GM04503 (cell line): ENCODE measurements around the gene SPIRE1.

ENCODE experiments used
- DNase-seq: peaks from one replicate; pipeline ENCODE4 v3.0.0-alpha.2; 2012; ENCODE audit warnings: low read depth

SPIRE1 gene

DNA sequence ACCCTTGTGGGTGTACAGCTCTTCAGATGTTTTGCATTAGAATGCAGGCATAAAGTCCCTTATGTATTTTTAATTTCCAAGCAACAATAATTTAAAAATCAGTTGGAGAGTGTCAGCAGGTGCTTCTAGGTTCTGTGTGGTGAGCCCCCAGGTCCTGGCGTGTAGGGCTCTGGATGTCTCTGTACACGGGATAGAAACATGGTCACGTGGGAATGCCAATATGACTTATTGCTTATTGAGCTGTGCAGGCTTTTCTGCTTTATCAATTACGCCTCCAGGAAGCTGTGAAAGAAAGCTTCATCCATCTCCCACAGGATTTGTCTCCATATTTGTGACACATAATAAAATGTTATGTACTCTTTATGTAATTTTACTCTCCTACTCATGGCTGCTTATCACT is 212.4 kb downstream of the SPIRE1 start:
- DNase-seq: no peak

DNA sequence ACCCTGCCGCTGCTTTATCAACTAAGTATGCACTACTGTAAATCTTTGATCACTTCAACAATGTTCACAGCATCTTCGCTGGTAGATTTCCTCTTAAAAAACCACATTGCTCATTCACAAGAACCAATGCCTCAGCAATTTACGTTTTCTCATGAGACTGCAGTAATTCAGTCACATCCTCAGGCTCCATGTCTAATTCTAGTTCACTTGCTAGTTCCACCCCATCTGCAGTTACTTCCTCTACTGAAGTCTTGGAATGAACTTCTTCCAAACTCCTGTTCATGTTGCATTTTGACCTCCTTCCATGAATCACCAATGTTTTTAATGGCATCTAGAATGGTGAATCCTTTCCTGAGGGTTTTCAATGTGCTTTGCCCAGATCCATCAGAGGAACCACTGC is 214.4 kb downstream of the SPIRE1 start:
- no peak for DNase-seq

DNA sequence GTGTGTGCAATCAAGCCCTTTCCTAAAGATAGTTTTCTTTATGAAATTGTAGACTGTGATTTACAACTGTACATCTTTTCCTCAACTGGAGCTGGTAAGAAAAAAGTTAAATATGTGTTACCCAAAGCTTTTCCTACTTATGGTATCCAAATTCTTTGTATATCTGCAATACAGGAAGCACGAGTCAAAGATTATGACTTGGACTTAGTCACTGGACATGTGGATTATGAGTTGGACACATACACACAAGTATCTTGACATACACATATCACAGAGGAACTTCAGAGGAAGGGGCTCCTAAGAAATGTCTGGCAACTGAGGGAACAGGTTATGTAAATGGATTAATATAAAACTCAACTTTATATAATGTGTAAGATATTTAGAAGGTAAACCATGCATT is 215.0 kb downstream of the SPIRE1 start:
- DNase-seq: no peak

GRCh38 chr18:12441475-12442034 is 216.4 kb downstream of the SPIRE1 start:
- no peak for DNase-seq

DNA sequence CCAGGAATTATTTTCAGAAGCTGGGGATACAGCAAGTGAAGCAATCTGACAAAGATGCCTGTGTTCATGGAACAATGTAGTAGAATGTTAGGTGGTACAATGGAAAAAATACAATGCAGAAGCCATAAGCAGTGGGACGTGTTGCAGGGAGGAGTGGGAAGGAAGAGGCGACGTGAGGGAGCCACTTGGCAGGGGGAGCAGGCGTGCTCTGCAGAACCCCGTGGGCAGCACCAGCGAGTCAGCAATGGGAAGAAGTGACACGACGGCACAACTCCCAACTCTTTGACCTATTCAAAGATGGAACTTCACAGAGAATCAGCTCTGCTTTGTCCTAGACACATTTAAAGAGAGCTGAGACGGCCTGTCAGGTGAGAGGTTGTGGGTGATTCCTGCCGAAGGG is 219.7 kb downstream of the SPIRE1 start:
- DNase-seq: no peak

- DNase-seq: no peak
These were observed 222.0 kb downstream of the SPIRE1 start for GRCh38 chr18:12435867-12436266.

DNA sequence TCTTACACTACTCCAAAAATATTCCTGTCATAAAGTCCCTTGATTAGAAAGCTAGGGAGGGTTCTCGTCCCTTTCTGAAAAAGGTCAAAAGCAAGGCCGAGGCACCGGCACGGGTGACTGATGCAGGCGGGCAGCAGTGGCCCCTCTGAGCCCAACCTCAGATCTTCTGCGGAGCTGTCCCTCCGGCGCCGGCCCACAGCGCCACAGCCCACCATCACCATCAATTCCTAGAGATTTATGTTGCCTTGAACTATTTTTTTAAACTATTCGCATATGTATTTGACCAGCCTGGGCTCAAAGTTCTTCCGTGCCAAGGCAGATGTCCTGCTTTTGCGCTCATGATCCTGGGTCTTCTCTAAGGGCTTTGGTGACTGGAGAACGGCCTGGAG is 223.4 kb downstream of the SPIRE1 start:
- no peak for DNase-seq

DNA sequence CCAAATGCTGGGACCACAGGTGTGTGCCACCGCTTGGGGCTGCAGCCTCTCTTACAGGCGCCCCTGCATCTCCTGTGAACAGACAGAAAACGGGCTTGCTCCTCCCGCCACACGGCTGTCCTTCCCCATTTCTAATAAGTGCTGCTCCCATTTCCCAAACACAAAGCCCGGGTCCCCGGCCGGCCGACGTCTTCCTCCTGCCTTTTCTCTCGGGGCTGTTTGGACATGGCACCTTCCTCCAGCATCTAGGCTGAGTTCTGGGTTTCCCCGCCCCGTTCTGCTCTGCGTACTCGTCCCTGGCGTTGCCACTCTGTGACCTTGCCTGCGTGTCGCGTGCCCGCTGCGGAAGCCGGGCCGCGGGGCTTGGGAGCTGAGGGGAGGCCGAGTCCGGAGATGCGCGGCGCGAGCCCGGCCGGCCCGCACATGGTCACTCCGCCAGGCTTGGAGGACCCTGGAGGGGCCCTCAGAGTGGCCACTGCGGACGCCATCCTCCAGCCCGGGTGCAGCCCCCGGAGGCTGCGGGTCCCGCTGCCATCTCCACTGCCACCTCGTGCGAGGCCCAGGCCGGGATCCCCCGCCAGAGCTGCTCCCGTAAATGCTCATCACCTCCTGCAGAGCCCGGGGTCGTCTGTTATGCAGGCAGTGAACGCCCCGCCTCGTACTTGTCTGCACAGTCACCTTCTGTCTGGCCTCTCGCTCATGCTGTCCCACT is 223.9 kb downstream of the SPIRE1 start:
- no peak for DNase-seq

DNA sequence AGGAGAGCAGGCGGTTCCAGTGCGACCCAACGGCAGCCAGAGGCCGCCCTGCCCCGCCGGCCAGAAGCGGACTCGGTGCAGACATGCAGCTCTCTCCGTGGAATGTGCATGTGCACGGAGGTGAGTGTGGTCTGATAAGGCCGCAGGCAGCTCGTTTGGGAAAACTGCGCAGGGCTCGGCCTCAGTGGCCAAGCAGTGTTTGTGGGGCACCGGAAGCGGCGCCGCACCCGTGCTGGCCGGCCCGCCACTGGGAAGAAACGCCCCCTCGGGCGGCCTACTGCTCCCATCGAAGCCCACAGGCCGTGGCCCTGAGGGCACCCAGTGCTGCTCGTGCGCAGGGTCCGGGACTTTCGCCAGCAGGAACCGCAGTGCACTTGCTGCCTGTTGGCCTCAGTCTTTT is 225.0 kb downstream of the SPIRE1 start:
- no peak for DNase-seq

DNA sequence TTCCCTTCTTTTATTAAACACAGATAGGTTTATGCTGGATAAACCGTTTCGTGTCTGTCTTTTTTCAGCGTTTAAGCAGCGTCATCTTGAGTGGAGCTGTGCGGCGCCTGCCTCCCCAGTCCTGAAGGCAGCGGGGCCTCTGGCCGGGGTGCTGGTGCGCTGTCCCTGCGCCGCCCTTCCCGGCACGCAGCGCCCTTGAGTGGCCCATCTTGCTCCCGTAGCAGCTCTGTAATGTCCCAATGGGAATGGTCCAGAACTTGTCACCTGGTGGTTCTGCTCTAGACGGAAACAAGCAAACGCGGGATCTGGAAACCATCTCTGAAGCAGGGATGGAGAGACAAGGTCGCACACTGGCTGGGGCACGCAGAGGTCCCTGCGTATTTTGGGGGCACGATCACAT is 225.7 kb downstream of the SPIRE1 start:
- no peak for DNase-seq

GRCh38 chr18:12431561-12431960 is 226.3 kb downstream of the SPIRE1 start:
- no peak for DNase-seq

DNA sequence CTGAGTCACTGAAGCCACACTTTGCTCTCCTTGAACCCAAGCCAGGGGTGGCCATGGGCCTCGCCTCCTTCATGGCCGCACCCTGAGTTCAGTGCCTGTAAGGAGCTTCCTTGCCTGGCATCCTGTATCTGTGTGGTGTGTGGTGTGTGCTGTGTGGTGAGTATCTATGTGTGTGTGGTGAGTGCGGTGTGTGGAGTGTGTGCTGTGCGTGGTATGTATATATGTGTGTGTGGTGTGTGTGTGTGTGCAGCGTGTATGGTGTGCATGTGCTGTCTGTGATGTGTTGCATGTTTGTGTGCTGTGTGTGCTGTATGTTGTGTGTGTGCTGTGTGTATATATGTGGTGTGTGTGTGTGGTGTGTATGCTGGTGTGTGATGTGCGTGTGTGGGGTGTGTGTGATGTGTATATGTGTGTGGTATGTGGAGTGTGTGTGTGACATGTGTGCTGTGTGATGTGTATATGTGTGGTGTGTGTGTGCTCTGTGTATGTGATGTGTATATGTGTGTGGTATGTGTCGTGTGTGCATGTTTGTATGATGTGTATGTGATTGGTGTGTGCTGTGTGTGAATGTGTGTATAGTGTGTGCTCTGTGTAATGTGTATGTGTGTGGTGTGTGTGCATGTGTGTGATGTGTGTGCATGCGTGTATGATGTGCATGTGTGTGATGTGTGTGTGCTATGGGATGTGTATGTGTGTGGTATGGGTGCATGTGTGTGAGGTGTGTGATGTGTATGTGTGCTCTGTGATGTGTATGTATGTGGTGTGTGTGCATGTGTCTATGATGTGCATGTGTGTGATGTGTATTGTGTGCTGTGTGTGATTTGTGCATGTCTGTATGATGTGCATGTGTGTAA is 227.5 kb downstream of the SPIRE1 start:
- DNase-seq: no peak

- no peak for DNase-seq
These were observed 228.4 kb downstream of the SPIRE1 start for GRCh38 chr18:12429556-12429955.

- DNase-seq: no peak
These were observed 229.0 kb downstream of the SPIRE1 start for GRCh38 chr18:12428923-12429322.

DNA sequence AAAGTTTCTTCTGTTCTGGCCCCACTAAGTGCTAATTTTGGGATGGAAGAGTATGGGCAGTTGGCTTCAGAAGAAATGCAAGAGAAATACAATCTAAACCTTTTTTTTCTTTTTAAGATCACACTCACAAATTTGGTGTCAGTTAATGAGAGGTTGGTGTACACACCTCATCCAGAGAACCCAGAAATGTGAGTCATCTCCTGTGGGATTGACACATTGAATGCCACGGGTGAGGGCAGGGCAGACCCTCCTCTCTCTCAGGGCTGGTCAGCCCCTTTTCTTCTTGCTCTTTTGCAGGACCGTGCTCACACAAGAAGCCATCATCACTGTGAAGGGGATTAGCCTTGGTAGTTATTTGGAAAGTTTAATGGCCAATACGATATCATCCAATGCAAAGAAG is 231.0 kb downstream of the SPIRE1 start:
- DNase-seq: no peak

GRCh38 chr18:12424252-12424651 is 233.7 kb downstream of the SPIRE1 start:
- DNase-seq: no peak

GRCh38 chr18:12423820-12424219 is 234.1 kb downstream of the SPIRE1 start:
- no peak for DNase-seq

DNA sequence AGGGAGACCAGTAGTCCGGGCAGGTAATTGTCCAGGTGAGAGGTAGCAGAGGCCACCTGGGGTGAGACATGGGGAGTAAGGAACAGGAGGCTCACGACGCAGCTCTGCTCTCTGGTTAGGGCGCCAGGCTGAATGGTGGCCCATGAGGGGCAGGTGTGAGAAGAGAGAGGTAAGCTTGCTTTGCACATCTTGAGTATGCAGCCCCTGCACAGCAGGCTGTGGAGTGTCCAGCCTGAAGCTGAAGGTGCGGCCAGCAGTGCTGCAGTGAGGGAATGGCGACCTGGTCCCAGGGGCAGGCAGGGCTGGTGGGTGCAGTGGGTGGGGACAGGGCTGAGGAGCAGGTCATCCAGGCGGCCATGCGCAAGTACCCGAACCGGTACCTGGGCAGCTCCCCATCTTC is 234.5 kb downstream of the SPIRE1 start:
- DNase-seq: no peak

DNA sequence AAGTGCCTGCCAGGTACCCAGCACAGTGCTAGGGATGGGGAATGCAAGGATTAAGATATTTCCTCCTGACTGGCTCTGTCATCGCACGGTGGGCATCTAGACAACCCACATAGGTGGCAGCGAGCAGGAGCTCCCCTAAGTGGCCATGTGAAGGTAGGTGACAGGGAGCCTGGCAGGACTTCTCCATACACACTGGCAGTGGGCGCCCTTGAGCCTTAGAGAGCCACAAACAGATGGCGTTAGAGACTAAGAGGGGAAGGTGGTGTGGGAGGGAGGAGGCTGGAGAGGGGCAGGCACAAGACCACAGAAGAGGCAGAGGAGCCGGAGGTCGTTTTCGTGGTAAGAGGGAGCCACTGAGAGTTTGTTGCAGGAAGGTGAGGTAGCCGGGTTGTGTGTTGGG is 235.0 kb downstream of the SPIRE1 start:
- DNase-seq: no peak

- no peak for DNase-seq
These were observed 236.2 kb downstream of the SPIRE1 start for GRCh38 chr18:12421732-12422131.

DNA sequence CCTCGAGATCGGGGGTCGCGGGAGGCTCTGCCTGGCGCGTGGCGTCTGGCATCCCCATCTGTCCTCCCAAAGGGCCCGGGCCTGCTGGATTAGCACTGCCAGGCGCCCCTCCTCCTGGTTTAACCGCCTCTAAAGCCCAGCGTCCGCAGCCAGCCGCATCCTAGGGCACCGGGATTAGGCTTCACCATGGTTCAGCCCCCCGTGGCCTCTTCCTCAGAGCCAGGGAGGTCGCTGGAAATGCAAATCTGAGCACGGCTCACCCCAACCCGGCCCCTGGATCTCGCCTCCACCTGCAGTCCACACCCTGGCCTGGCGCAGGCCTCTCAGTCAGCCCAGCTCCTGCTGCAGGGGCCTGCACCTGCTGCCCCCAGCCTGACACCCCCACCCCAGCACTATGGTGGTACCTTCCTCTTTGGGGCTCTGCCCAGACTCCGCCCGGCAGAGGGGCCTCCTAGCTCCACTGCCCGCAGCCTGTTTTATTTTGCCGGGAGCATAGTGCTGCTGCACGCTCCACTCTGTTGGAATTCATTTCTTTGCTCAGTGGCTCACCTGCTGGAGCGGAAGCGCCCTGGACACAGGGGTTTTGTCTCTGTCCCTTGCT is 237.0 kb downstream of the SPIRE1 start:
- DNase-seq: no peak

- DNase-seq: no peak
These were observed 240.2 kb downstream of the SPIRE1 start for GRCh38 chr18:12417687-12418086.
